Fibroblast of lung (primary cell): Measurements from ENCODE around the gene TBC1D22A. TPM values are rescaled to one million over a fixed set of nuclear protein-coding genes. Genes with fewer than 3 reads are reported as not detected.

Experiments
- DNase-seq, 2 donors: peaks; one replicate each; pipeline versions ENCODE4 v3.0.0 to v3.0.0-alpha.2; 2010; ENCODE audit warnings: low read depth in 2 of 2
- H2AFZ ChIP-seq: 2 replicates; pipeline ENCODE4 v1.5.1; 2012; ENCODE audit warnings: low read length, control low read depth, inconsistent platforms
- H3K27ac ChIP-seq: 2 replicates; pipeline ENCODE4 v1.5.1; 2011; ENCODE audit warnings: low read length, control low read depth; ENCODE audit not compliant: insufficient read depth
- H3K27me3 ChIP-seq: 2 replicates; pipeline ENCODE4 v1.5.1; 2011; ENCODE audit warnings: mild to moderate bottlenecking, low read length; ENCODE audit not compliant: control insufficient read depth, insufficient read depth
- H3K36me3 ChIP-seq: 2 replicates; pipeline ENCODE4 v1.5.1; 2011; ENCODE audit warnings: low read length; ENCODE audit not compliant: control insufficient read depth, insufficient read depth
- H3K4me1 ChIP-seq: 2 replicates; pipeline ENCODE4 v1.5.1; 2011; ENCODE audit warnings: low read length; ENCODE audit not compliant: control insufficient read depth, insufficient read depth; ENCODE audit errors: extremely low read depth
- H3K4me2 ChIP-seq: 2 replicates; pipeline ENCODE4 v1.5.1; 2011; ENCODE audit warnings: low read length, control low read depth; ENCODE audit not compliant: insufficient read depth; ENCODE audit errors: extremely low read depth
- H3K4me3 ChIP-seq, 4 experiments: fragments of 200-600 bp in 1 of 4; sonication (generic) in 1 of 4; replicated peaks in 1 of 4; 2 replicates each; pipeline ENCODE4 v1.5.1; 2011 to 2016; ENCODE audit warnings: low read length in 4 of 4, low read depth in 3 of 4, mild to moderate bottlenecking in 3 of 4, control low read depth in 2 of 4, inconsistent platforms in 1 of 4, mixed read lengths in 1 of 4; ENCODE audit not compliant: insufficient read depth in 1 of 4; ENCODE audit errors: control extremely low read depth in 1 of 4
- H3K79me2 ChIP-seq: 2 replicates; pipeline ENCODE4 v1.5.1; 2012; ENCODE audit warnings: mild to moderate bottlenecking, low read length, inconsistent platforms; ENCODE audit not compliant: control insufficient read depth, insufficient read depth
- H3K9ac ChIP-seq: 2 replicates; pipeline ENCODE4 v1.5.1; 2011; ENCODE audit warnings: mild to moderate bottlenecking, low read length, control low read depth; ENCODE audit not compliant: insufficient read depth
- H3K9me3 ChIP-seq: 2 replicates; pipeline ENCODE4 v1.5.1; 2012; ENCODE audit warnings: low read depth, low read length; ENCODE audit not compliant: control insufficient read depth, insufficient read depth
- H4K20me1 ChIP-seq: 2 replicates; pipeline ENCODE4 v1.5.1; 2011; ENCODE audit warnings: low read length; ENCODE audit not compliant: control insufficient read depth, insufficient read depth; ENCODE audit errors: extremely low read depth
- EZH2 ChIP-seq: IDR thresholded peaks from 2 replicates; pipeline ENCODE4 v1.5.1; 2012; ENCODE audit warnings: low read length, control low read depth, mild to moderate bottlenecking; ENCODE audit errors: missing control alignments
- polyA plus RNA-seq, 2 donors: library from polyadenylated mRNA; depleted of rRNA in 1 of 2; stranded (reverse) in 1 of 2; unstranded in 1 of 2; fragments of >200 nt; gene quantifications; 2 replicates each; pipeline ENCODE4 v1.2.1, GENCODE V29; 2011 to 2012; ENCODE audit warnings: missing spikeins in 1 of 2
- total RNA-seq: library from RNA; depleted of rRNA; stranded (reverse); fragments of >200 nt; gene quantifications from 2 replicates; pipeline ENCODE4 v1.2.1, GENCODE V29; 2014
- TF ChIP-seq, protein P1 (sequence below), 2 donors: IDR thresholded peaks in 1 of 2; conservative IDR thresholded peaks in 1 of 2; 1 replicate in 1 of 2; 2 replicates in 1 of 2; pipeline ENCODE4 v1.5.1; 2011 to 2012; ENCODE audit warnings: low read length in 2 of 2, control low read depth in 1 of 2, inconsistent platforms in 1 of 2, low read depth in 1 of 2, mild to moderate bottlenecking in 1 of 2

The TBC1D22A gene
- total and polyA plus RNA-seq, 2 donors (not counting 1 experiment from before 2014, with no cell fraction given) = 11.6 to 17.6 TPM

DNA sequence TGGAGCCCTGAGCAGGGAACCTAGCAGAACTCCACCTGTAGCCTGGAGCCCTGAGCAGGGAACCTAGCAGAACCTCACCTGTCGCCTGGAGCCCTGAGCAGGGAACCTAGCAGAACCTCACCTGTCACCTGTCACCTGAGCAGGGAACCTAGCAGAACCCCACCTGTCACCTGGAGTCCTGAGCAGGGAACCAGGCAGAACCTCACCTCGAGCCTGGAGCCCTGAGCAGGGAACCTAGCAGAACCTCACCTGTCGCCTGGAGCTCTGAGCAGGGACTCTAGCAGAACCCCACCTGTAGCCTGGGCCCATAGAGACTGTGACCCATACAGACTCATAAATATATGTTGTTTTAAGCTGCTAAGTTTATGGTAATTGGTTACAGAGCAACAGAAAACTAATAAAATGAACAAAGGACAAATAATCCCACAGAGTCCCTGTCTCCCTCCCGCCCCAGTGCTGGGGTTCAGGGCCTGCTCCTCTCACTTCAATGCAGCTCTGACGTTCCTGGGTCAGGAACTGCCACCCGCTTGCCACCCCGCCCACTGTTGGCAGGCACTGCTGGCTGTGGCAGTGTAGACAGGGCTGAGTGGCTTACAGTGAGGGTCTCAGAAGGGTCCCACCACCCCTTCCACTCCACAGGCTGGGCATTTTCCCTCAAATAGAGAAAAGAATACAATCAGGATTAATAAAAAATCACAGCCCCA, 259.1 kb downstream of the TBC1D22A start:
- no peaks in the 10 kb centered on the region for H3K36me3 ChIP-seq
- H3K4me3 ChIP-seq = no peak overlapping the region
- no peaks in the 10 kb centered on the region for H3K79me2 ChIP-seq
- no peak for DNase-seq
- H2AFZ ChIP-seq = no peak overlapping the region
- no peaks in the 10 kb centered on the region for H3K27me3 ChIP-seq
- H3K27ac ChIP-seq = no peak overlapping the region
- no peak overlapping the region for H3K4me2 ChIP-seq
- no peaks in the 10 kb centered on the region for H4K20me1 ChIP-seq
- no peaks in the 10 kb centered on the region for H3K9me3 ChIP-seq
- peaks cover 3% of the 10 kb centered on the region for H3K4me1 ChIP-seq
- no peak for TF ChIP-seq EZH2
- no peak overlapping the region for H3K9ac ChIP-seq

DNA sequence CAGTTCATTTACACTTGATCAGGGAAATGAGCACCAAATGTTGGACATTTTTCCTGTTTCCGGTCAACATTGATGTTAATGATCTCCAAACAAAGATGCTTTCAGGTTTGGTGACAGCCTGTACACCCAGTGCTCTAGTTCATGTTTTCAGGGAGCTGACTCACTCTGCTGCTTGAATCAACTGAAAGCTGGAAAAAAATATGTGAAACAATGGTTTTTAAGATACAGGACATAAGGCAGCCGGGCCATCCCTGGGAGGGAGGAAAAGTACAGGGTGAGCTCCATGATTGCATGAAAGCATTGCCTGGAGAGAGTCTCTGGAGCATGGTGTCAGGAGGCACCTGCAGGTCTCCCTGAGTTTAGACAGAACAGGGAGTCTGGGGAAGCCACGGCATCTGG, 259.6 kb downstream of the TBC1D22A start:
- Histone ChIP-seq H4K20me1 (no peaks in the 10 kb centered on the region), H3K4me3 (no peak overlapping the region), H3K4me2 (no peak overlapping the region), H3K36me3 (no peaks in the 10 kb centered on the region), H3K27me3 (no peaks in the 10 kb centered on the region), H3K27ac (no peak overlapping the region), H3K9ac (no peak overlapping the region), H2AFZ (no peak overlapping the region), H3K9me3 (no peaks in the 10 kb centered on the region), H3K79me2 (no peaks in the 10 kb centered on the region), H3K4me1 (peaks cover 3% of the 10 kb centered on the region)
- DNase-seq = no peak
- TF ChIP-seq EZH2 = no peak
- TF ChIP-seq, protein P1, sequence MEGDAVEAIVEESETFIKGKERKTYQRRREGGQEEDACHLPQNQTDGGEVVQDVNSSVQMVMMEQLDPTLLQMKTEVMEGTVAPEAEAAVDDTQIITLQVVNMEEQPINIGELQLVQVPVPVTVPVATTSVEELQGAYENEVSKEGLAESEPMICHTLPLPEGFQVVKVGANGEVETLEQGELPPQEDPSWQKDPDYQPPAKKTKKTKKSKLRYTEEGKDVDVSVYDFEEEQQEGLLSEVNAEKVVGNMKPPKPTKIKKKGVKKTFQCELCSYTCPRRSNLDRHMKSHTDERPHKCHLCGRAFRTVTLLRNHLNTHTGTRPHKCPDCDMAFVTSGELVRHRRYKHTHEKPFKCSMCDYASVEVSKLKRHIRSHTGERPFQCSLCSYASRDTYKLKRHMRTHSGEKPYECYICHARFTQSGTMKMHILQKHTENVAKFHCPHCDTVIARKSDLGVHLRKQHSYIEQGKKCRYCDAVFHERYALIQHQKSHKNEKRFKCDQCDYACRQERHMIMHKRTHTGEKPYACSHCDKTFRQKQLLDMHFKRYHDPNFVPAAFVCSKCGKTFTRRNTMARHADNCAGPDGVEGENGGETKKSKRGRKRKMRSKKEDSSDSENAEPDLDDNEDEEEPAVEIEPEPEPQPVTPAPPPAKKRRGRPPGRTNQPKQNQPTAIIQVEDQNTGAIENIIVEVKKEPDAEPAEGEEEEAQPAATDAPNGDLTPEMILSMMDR (conservative IDR thresholded peaks at IDR 0.05 in 1 of 2, IDR thresholded peaks at IDR 0.05 in 1 of 2; ENCODE audit: low read depth in 1 of 2, low read length in 2 of 2) = no peak

DNA sequence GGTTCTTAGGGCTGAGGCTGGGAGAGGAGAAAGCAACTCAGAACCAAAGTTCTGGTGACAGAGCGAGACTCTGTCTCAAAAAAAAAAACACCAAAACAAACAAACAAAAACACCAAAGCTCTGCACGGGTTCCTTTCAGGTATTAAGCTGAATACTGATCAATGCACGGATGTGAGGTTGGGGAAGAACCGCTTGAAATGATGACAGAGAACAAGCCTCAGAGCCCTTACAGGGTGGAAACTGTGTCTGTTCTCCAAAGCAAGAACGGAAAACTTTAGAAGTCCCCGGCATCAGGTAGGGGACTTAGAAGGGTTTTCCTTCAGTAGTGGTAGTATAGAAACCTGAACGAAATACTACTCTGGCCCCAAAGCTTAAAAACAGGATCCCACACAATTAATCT, 260.0 kb downstream of the TBC1D22A start:
- peaks cover 3% of the 10 kb centered on the region for H3K4me1 ChIP-seq
- no peaks in the 10 kb centered on the region for H4K20me1 ChIP-seq
- no peaks in the 10 kb centered on the region for H3K36me3 ChIP-seq
- no peak overlapping the region for H3K4me2 ChIP-seq
- no peaks in the 10 kb centered on the region for H3K27me3 ChIP-seq
- H3K4me3 ChIP-seq = no peak overlapping the region
- H2AFZ ChIP-seq = no peak overlapping the region
- DNase-seq = no peak
- TF ChIP-seq, protein P1 (conservative IDR thresholded peaks at IDR 0.05 in 1 of 2, IDR thresholded peaks at IDR 0.05 in 1 of 2; ENCODE audit: low read depth in 1 of 2, low read length in 2 of 2) = no peak
- no peak for TF ChIP-seq EZH2
- H3K79me2 ChIP-seq = no peaks in the 10 kb centered on the region
- H3K27ac ChIP-seq = no peak overlapping the region
- H3K9ac ChIP-seq = no peak overlapping the region
- H3K9me3 ChIP-seq = no peaks in the 10 kb centered on the region
